H9 (cell line): ENCODE data around the gene ATP7B. TPM values are rescaled to one million over a fixed set of nuclear protein-coding genes. Genes with fewer than 3 reads are reported as not detected.

Source experiments
- DNase-seq: peaks from one replicate; pipeline ENCODE4 v3.0.0-alpha.2; 2017
- H2AFZ ChIP-seq: one replicate; pipeline ENCODE4 v1.6.1; 2013; ENCODE audit warnings: mild to moderate bottlenecking, low read length, control low read depth, moderate library complexity
- H2AK5ac ChIP-seq: 2 replicates; pipeline ENCODE4 v1.6.1; 2013; ENCODE audit warnings: low read length, control low read depth, mixed read lengths; ENCODE audit not compliant: insufficient read length
- H2BK120ac ChIP-seq: one replicate; pipeline ENCODE4 v1.6.1; 2013; ENCODE audit warnings: low read depth, mild to moderate bottlenecking, low read length, control low read depth, inconsistent platforms; ENCODE audit not compliant: poor library complexity, severe bottlenecking
- H2BK12ac ChIP-seq: 2 replicates; pipeline ENCODE4 v1.6.1; 2013; ENCODE audit warnings: low read length, control low read depth, mixed read lengths, low read depth; ENCODE audit not compliant: insufficient read length
- H2BK15ac ChIP-seq: 2 replicates; pipeline ENCODE4 v1.6.1; 2013; ENCODE audit warnings: low read depth, low read length, control low read depth
- H2BK20ac ChIP-seq: one replicate; pipeline ENCODE4 v1.6.1; 2013; ENCODE audit warnings: low read depth, mild to moderate bottlenecking, low read length, control low read depth, inconsistent platforms; ENCODE audit not compliant: poor library complexity, severe bottlenecking
- H2BK5ac ChIP-seq: 2 replicates; pipeline ENCODE4 v1.6.1; 2013; ENCODE audit warnings: low read length, control low read depth, mixed read lengths; ENCODE audit not compliant: insufficient read length
- H3K14ac ChIP-seq: 2 replicates; pipeline ENCODE4 v1.6.1; 2013; ENCODE audit warnings: low read length, control low read depth; ENCODE audit not compliant: insufficient read depth
- H3K18ac ChIP-seq: 2 replicates; pipeline ENCODE4 v1.6.1; 2013; ENCODE audit warnings: low read depth, mild to moderate bottlenecking, mixed read lengths, low read length, control low read depth; ENCODE audit not compliant: insufficient read length
- H3K23ac ChIP-seq: 2 replicates; pipeline ENCODE4 v1.6.1; 2013; ENCODE audit warnings: low read length, control low read depth, mixed read lengths, low read depth; ENCODE audit not compliant: insufficient read length
- H3K23me2 ChIP-seq: 2 replicates; pipeline ENCODE4 v1.6.1; 2013; ENCODE audit warnings: low read depth, mild to moderate bottlenecking, mixed read lengths, low read length, control low read depth; ENCODE audit not compliant: insufficient read length, poor library complexity, severe bottlenecking
- H3K27ac ChIP-seq: 2 replicates; pipeline ENCODE4 v1.5.1; 2013; ENCODE audit warnings: low read length, control low read depth, mixed read lengths, low read depth; ENCODE audit not compliant: insufficient read length
- H3K27me3 ChIP-seq: 2 replicates; pipeline ENCODE4 v1.6.1; 2013; ENCODE audit warnings: low read length, control low read depth, inconsistent platforms; ENCODE audit not compliant: insufficient read depth
- H3K4ac ChIP-seq: 2 replicates; pipeline ENCODE4 v1.6.1; 2013; ENCODE audit warnings: low read depth, mild to moderate bottlenecking, control low read depth, inconsistent platforms, low read length, moderate library complexity
- H3K4me1 ChIP-seq: 2 replicates; pipeline ENCODE4 v1.6.1; 2013; ENCODE audit warnings: low read length, control low read depth, inconsistent platforms; ENCODE audit not compliant: insufficient read depth
- H3K4me2 ChIP-seq: 2 replicates; pipeline ENCODE4 v1.6.1; 2013; ENCODE audit warnings: low read length, control low read depth, mixed read lengths; ENCODE audit not compliant: insufficient read length, insufficient read depth
- H3K56ac ChIP-seq: 2 replicates; pipeline ENCODE4 v1.6.1; 2013; ENCODE audit warnings: low read depth, mild to moderate bottlenecking, mixed read lengths, low read length, control low read depth; ENCODE audit not compliant: insufficient read length
- H3K79me1 ChIP-seq: 2 replicates; pipeline ENCODE4 v1.6.1; 2013; ENCODE audit warnings: low read depth, mild to moderate bottlenecking, moderate library complexity, low read length, control low read depth, inconsistent platforms; ENCODE audit not compliant: insufficient read depth, poor library complexity, severe bottlenecking
- H3K79me2 ChIP-seq: 2 replicates; pipeline ENCODE4 v1.6.1; 2013; ENCODE audit warnings: low read length, control low read depth, inconsistent platforms; ENCODE audit not compliant: insufficient read depth
- H3K9ac ChIP-seq: 2 replicates; pipeline ENCODE4 v1.6.1; 2013; ENCODE audit warnings: low read length, control low read depth, mixed read lengths; ENCODE audit not compliant: insufficient read length; ENCODE audit errors: extremely low read depth
- H3K9me3 ChIP-seq: one replicate; pipeline ENCODE4 v1.6.1; 2013; ENCODE audit warnings: low read depth, low read length, inconsistent platforms; ENCODE audit not compliant: control insufficient read depth
- H3T11ph ChIP-seq: one replicate; pipeline ENCODE4 v1.6.1; 2013; ENCODE audit warnings: mild to moderate bottlenecking, low read length, control low read depth, inconsistent platforms
- H4K20me1 ChIP-seq: one replicate; pipeline ENCODE4 v1.6.1; 2013; ENCODE audit not compliant: control insufficient read depth, insufficient read length, insufficient read depth
- H4K5ac ChIP-seq: 2 replicates; pipeline ENCODE4 v1.6.1; 2013; ENCODE audit warnings: low read depth, mild to moderate bottlenecking, mixed read lengths, low read length, control low read depth; ENCODE audit not compliant: insufficient read length
- H4K8ac ChIP-seq: replicated peaks from 2 replicates; pipeline ENCODE4 v1.6.1; 2013; ENCODE audit warnings: low read length, control low read depth, mixed read lengths, low read depth; ENCODE audit not compliant: insufficient read length
- H4K91ac ChIP-seq: 2 replicates; pipeline ENCODE4 v1.6.1; 2013; ENCODE audit warnings: low read depth, mild to moderate bottlenecking, moderate library complexity, mixed read lengths, low read length, control low read depth; ENCODE audit not compliant: insufficient read length
- H3K27ac Mint-ChIP-seq, 3 experiments: 2 replicates in 2 of 3; 3 replicates in 1 of 3; pipeline ENCODE4 v1.8.0; 2020 to 2021; ENCODE audit warnings: mixed read lengths in 3 of 3, mild to moderate bottlenecking in 1 of 3, moderate library complexity in 1 of 3
- H3K27me3 Mint-ChIP-seq: 2 replicates; pipeline ENCODE4 v1.8.0; 2021; ENCODE audit warnings: low read depth, mild to moderate bottlenecking, moderate library complexity, mixed read lengths
- H3K36me3 Mint-ChIP-seq, 3 experiments: 2 replicates in 2 of 3; 3 replicates in 1 of 3; pipeline ENCODE4 v1.8.0; 2020 to 2021; ENCODE audit warnings: low read depth in 3 of 3, mixed read lengths in 3 of 3; ENCODE audit not compliant: insufficient read depth in 1 of 3
- H3K4me1 Mint-ChIP-seq, 2 experiments: 2 replicates each; pipeline ENCODE4 v1.8.0; 2020; ENCODE audit warnings: mixed read lengths in 2 of 2
- H3K4me3 Mint-ChIP-seq, 2 experiments: 2 replicates in 1 of 2; 3 replicates in 1 of 2; pipeline ENCODE4 v1.8.0; 2020 to 2021; ENCODE audit warnings: mild to moderate bottlenecking in 2 of 2, mixed read lengths in 2 of 2, moderate library complexity in 1 of 2
- H3K9me3 Mint-ChIP-seq, 2 experiments: 2 replicates in 1 of 2; 3 replicates in 1 of 2; pipeline ENCODE4 v1.8.0; 2020; ENCODE audit warnings: mild to moderate bottlenecking in 2 of 2, mixed read lengths in 2 of 2, moderate library complexity in 1 of 2
- CTCF ChIP-seq: fragments of 200-600 bp; sonication (generic); conservative IDR thresholded peaks from 3 replicates; pipeline ENCODE4 v1.8.0; 2021; ENCODE audit warnings: antibody characterized with exemption, mild to moderate bottlenecking
- WGBS: extraction: QIAGEN DNeasy Blood & Tissue Kit; methylation state at CpG from one replicate; pipeline ENCODE4 v1.1.7; 2013; ENCODE audit warnings: missing lambda C conversion rate, low lambda C conversion rate, mixed read lengths; ENCODE audit not compliant: insufficient read length; ENCODE audit errors: extremely low coverage; 5-methylcytosine and 5-hydroxymethylcytosine counted together
- total RNA-seq: library from RNA; stranded (reverse); gene quantifications from 2 replicates; pipeline ENCODE4 v1.2.1, GENCODE V29; 2021

The ATP7B gene
- total RNA-seq, 1 experiment from 2014 or later, result 5.8 TPM

GRCh38 chr13:51967482-51968446, 43.5 kb downstream of the ATP7B start:
- no peak for DNase-seq
- Histone ChIP-seq H3K27me3 (no peaks in the 10 kb centered on the region), H3K4ac (no peak overlapping the region), H3K9ac (no peak overlapping the region), H3K23ac (no peak overlapping the region), H2AK5ac (no peak overlapping the region), H2BK20ac (no peak overlapping the region), H3K9me3 (no peaks in the 10 kb centered on the region), H3K18ac (no peak overlapping the region), H4K8ac (no peak overlapping the region), H4K5ac (no peak overlapping the region), H2BK12ac (no peak overlapping the region), H3K4me2 (no peak overlapping the region), H3K79me2 (no peaks in the 10 kb centered on the region), H3K27ac (no peak overlapping the region), H4K91ac (no peak overlapping the region), H3K23me2 (no peaks in the 10 kb centered on the region), H3K79me1 (no peaks in the 10 kb centered on the region), H3K14ac (no peak overlapping the region), H2BK15ac (no peak overlapping the region), H3K56ac (no peak overlapping the region), H3K4me1 (no peaks in the 10 kb centered on the region), H2AFZ (no peak overlapping the region), H3T11ph (no peak overlapping the region), H2BK5ac (no peak overlapping the region), H4K20me1 (no peaks in the 10 kb centered on the region), H2BK120ac (no peak overlapping the region)
- Mint-ChIP-seq H3K27me3 (no peaks in the 10 kb centered on the region), H3K4me1 (no peaks in the 10 kb centered on the region), H3K27ac (no peak overlapping the region), H3K36me3 (no peaks in the 10 kb centered on the region), H3K4me3 (no peak overlapping the region), H3K9me3 (no peaks in the 10 kb centered on the region; a peak in 1 of 5 replicates)
- no peak for TF ChIP-seq CTCF
- no CpG with 5 or more reads among the region's 8 CpGs for WGBS
